ENCODE data around the gene TMEM8B. TPM values are rescaled to one million over a fixed set of nuclear protein-coding genes. Genes with fewer than 3 reads are reported as not detected.

The TMEM8B gene
- polyA plus RNA-seq, 3 donors, result 4.5 to 5.6 (median 5.1) TPM

DNA sequence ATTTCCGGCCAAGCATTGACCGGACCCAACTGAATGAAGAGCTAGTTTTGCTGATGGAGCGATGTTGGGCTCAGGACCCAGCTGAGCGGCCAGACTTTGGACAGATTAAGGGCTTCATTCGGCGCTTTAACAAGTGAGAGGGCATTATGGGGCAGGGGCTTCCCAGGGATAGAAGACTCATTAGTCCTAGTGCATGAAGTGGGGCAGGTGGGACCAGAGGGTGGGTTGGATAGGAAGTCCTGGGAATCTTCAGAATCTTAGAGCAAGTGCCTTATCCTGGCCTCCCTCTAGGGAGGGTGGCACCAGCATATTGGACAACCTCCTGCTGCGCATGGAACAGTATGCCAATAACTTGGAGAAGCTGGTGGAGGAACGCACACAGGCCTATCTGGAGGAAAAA, 22.9 kb upstream of the TMEM8B start:
- H3K27ac ChIP-seq (ENCODE audit: low read depth, low read length), result no peak overlapping the region
- WGBS, 3 donors, result 97 to 98% (median 98%) methylated on average over 8 of the region's 8 CpGs

DNA sequence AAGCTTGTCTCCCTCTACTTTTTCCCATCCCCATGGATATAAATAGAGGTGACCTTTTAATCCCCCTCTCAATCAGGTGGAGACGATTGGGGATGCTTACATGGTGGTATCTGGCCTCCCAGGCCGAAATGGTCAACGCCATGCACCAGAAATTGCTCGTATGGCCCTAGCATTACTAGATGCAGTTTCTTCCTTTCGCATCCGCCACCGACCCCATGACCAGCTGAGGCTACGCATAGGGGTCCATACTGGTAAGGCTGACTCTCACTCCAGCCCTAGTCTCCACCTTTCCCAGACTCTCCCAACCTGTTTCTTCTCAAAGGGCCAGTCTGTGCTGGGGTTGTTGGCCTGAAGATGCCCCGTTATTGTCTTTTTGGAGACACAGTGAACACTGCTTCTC, 20.6 kb upstream of the TMEM8B start:
- H3K27ac ChIP-seq (ENCODE audit: low read depth, low read length), result no peak overlapping the region
- WGBS, 3 donors, result 92 to 93% (median 92%) methylated on average over 9 of the region's 9 CpGs

DNA sequence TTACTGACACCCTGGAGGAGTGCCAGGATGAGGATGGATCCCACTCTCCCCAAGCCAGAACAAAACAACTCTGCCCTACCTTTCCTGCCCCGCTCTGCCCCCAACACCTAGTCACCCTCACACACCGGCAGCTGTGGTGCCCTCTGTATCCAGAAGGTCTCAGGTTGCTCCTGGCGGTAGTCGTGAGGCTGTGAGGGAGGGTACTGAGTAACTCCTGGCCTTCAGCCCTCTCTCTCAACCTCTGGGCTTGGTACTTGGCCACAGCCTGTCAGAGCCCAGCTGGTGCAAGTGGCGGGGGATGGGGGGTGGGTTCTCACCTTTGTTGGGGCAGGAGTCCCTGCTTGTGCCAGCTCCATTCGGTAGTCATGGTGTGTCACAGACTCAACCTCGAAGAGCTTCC, 18.9 kb upstream of the TMEM8B start:
- 91 to 92% (median 92%) methylated on average over 7 of the region's 7 CpGs for WGBS, 3 donors
- H3K27ac ChIP-seq (ENCODE audit: low read depth, low read length), result no peak overlapping the region

DNA sequence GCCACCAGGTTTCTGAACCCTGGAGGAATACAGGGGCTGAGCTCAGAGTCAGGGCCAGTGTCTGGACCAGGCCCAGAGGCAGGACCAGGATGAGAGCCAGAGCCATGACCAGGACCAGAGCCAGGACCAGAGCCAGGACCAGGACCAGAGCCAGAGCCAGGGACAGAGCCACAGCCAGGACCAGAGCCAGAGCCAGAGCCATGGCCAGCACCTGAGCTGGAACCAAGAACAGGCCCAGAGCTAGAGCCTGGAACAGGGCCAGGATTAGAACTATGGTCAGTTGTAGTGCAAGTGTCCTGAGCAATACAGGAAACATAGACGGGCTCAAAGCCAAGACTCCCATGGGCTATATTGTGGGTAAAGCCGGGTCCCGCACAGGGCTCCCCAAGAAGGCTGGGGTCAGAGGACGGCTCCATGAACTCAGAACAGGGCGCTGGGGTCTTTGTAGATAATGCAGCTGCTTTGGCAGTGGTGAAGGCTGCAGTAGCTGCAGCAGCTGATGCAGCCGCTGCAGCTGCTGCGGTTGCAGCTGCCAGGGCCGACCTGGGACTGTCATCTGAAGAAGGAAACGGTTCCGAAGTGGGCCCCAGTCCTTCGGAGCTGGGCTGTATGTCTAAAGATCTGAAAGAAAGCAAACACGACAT, 17.5 kb upstream of the TMEM8B start:
- WGBS, 3 donors, result 8 to 13% (median 9%) methylated on average over 12 of the region's 12 CpGs
- H3K27ac ChIP-seq (ENCODE audit: low read depth, low read length), result no peak overlapping the region

DNA sequence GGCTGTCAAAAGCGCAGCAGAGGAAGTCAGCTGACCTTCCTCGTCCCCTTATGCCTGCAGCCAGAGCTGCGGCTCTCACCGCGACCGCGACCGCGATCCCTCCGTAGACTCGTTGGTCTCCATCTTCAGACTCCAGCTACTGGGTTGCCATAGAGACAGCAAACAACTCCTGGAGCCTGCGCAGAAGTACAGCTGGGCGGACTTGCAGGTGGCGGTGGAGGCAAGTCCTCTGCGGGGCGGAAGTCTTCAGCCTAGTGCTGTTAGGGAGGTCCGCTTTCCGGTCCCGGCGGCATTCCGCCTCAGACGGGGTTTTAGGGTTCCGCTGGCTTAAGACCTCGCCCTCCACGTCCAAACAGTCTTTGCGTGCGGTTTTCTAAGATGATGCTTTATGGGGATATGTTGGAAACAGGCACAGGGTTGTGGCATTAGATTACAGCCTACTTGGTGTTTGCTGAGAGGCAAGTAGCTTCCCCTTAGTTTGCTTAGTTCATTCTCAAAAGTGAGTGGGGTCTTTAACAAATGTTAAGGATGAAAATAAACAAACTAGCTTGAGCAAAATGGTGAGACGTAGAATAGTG, 16.9 kb upstream of the TMEM8B start, which contains the start of gene SPAG8:
Gene SPAG8, minus strand, starts transcription at position 238 of the 578 bp plus-strand sequence. Its CDS starts 115 bp downstream, at position 123.
- no peak within 1 kb of the TSS for H3K27ac ChIP-seq (ENCODE audit: low read depth, low read length)
- 1 to 2% (median 2%) methylated on average over 28 of the region's 28 CpGs for WGBS, 3 donors

DNA sequence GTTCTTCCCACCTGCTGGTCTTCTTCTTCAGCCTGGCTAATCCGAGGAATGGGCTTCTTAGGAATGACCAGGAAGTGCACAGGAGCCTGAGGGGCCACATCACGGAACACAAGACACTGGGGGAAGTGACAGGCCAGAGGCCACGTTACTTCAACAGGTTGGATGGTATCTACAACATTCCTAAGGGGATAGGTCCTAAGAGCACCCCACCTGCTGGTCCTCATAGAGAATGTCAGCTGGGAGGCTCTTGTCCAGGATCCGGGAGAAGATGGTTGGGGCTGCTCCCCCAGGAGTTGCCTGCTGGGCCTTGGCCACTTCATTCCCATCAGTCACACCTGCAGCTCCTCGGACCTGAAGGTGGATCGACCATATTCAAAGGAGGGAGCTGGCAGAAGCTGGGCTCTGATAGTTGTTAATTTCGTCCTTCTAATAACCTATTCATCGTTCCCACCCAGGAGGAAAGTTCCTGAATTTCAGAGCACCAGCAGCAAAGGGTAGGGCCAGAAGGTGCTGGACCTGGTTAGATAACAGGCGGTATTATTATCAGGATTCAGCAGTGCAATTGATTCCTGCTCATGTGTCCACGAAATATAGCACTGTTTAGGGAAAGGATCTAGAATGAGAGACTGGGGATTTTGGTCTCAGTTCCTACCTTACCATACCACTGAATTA, 15.5 kb upstream of the TMEM8B start:
- no peak overlapping the region for H3K27ac ChIP-seq (ENCODE audit: low read depth, low read length)
- WGBS, 3 donors, result 54 to 80% (median 79%) methylated on average over 10 of the region's 10 CpGs

DNA sequence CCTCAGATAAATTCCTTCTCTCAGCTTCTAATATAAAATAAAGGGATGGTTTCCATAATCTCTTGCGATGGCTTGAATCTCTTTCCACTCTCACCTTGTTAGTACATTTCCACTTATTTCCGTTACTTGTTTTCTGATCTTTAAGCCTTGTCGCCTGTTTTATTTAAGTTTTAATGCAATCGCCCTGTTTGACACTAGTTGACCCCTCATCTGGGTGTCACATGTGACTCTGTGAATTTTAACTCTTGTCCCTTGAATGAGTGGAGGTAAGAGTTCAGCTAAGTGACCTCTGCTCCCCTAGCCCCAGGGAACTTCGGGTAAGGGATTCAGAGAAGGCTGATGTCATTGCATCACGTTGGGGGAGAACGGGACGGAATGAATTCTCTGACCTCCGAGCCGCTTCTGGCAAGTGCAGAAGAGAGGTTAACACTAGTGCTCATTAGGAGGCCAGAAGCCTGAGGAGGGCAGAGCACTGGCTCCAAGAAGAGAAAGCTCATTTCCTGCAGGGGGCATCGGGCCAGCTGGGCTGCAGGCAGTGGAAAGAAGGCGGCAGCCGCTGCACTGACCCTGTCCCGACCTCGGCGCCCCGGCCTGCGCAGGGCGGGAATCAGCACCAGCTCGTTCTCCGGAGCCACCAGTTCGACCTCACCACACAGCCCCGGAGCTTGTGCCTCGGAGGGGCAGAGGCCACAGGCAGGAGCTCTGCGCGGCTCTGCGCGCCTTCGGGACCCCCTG, 14.8 kb upstream of the TMEM8B start:
- WGBS, 3 donors, result 5 to 8% (median 8%) methylated on average over 29 of the region's 29 CpGs

DNA sequence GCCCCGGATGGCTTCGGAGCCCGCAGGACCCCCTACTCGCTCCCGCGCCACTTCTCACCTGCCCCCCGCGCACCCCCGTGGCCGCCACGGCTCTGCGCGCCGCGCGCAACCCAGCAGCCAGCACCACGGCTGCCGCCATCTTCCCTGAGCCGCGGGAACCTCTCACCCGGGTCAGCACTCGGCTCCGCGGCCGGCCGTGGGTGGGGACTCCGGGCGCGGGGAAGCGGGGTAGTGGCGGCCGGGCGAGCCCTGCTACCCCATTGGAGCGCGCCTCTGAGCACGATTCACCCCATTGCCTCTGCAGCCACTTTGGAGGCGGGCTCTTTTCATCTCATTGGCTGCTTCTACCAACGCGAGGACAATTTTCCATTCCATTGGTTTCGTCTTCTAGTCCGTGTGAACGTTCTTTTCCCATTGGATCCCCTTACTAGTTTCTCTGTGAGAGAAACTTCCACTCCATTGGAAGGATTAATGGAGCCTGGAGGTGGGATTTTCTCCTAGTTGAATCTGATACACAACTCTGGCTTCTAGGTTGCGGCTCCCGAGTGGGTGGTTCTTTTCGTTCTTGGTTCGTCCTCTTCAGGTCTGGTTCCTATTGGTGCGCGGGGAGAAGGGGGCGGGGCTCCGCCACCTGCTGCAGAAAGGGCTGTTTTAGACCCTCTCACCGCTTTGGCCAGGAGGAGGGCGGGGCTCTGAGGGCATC, 14.0 kb upstream of the TMEM8B start, which contains the start of gene HINT2:
Gene HINT2, minus strand, starts transcription at position 202 of the 703 bp plus-strand sequence. Its CDS starts 63 bp downstream, at position 139.
- 0 to 1% (median 0%) methylated on average over 32 to 52 of the region's 52 CpGs for WGBS, 3 donors
- no peak within 1 kb of the TSS for H3K27ac ChIP-seq (ENCODE audit: low read depth, low read length)

More for the DNA sequence above, 14.8 kb upstream of the TMEM8B start:
- no peak overlapping the region for H3K27ac ChIP-seq (ENCODE audit: low read depth, low read length)

DNA sequence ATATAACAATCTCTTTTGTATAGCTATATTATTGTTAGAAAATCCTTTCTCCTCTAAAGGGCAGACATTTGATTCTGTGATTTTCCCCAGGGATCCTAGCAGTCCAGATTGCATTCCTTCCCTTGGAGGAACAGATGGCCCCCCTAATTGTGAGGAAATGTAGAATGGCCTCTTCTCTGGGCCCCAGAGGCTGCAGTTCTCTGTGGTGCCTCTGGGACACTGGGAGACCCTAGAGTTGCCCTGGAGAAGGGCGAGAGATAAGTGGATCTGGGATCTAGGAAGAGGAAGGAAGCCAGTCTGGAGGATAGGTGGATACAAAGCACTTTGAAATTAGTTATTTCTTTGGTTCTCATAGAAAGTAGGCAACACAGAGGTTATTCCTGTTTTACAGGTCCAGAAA, 12.3 kb upstream of the TMEM8B start:
- H3K27ac ChIP-seq (ENCODE audit: low read depth, low read length), result no peak overlapping the region
- 68 to 90% (median 86%) methylated on average over 1 of the region's 1 CpG for WGBS, 3 donors

DNA sequence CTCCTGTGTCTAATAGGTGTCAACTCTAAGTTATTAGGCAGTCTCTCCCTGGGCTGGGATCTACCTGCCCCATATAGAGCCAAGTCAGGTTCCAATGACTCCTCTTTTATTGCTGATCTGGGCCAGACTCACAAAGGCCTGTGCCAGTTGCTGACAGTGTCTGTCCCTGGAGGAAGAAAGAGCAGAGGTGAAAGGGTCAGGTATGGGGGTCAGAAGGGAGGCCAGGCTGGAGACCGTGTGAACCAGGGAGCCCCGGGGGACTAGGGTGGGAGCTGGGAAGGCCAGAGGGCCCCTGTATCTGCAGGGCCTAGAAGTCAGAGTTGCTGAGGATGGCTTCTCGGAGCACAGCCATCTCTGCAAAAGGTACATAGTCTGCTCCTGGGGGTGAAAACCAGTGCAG, 10.7 kb upstream of the TMEM8B start:
- 80 to 92% (median 86%) methylated on average over 3 of the region's 3 CpGs for WGBS, 3 donors
- H3K27ac ChIP-seq (ENCODE audit: low read depth, low read length), result no peak overlapping the region

DNA sequence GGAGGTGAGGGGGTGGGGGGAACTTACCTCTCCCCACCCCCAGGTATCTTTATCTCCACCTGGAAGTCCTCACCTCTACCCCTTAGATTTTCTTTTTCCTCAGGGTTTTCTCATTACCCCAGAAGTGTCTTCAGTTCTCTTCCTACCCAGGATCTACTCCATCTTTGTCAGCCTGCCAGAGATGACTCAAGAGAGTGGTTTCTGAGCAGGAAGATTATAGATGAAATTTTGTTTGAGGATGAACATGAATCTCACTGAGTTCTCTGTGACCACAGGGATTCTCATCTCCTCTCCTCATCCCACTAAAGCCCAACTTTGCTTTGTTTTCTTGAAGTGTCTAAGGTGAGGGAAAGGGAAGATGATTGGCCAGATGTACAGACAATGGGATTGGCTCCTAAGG, 9.0 kb upstream of the TMEM8B start:
- H3K27ac ChIP-seq (ENCODE audit: low read depth, low read length), result no peak overlapping the region

DNA sequence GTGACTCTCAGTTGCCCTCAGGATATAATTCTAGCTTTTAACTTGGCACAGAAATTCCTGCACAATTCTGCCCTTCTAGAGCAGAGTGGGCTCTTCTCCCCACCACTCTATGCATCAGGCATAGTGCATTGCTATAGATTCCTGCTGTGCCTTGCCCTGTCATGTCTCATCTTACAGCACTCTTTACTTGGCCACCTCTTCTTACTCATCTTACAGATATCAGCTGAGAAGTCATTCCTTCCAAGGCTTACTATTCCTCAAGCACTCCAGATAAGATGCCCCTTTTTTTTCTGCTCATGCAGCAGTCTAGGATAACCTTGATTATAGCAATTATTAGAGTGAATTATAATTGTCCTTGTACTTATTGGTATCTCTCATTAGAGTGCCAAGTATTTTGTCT, 6.1 kb upstream of the TMEM8B start:
- H3K27ac ChIP-seq (ENCODE audit: low read depth, low read length), result no peak overlapping the region

DNA sequence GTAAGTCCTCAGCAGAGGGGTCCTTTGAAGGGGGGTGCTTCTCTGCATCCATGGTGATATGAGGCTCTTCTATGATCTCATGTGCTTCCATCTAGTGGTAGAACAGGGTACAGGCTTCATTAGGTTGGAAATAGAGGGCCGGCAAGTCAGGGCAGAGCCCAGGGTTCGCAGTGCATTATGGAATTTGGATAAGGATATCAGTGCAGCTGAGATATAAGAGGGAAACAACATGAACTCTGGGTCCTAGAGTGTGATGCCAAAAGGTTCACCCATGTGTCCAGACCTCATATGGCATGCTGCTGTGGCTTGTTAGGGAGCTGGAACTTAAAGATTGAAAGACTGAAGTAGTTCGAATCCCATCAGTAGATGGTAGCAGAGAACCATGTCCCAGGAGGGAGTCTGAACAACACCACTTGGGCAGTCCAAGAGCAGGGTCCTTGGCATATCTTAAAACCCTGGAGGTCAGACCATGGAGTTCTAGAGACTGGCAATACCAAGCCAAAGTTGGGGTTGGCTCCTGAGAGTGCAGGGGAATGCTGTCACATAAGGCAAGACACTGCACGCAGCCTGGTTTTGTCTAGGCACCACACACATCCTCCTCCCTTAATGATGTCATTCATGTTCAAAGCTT, 2.8 kb upstream of the TMEM8B start:
- 22 to 37% (median 26%) methylated on average over 4 of the region's 4 CpGs for WGBS, 3 donors
- no peak overlapping the region for H3K27ac ChIP-seq (ENCODE audit: low read depth, low read length)

DNA sequence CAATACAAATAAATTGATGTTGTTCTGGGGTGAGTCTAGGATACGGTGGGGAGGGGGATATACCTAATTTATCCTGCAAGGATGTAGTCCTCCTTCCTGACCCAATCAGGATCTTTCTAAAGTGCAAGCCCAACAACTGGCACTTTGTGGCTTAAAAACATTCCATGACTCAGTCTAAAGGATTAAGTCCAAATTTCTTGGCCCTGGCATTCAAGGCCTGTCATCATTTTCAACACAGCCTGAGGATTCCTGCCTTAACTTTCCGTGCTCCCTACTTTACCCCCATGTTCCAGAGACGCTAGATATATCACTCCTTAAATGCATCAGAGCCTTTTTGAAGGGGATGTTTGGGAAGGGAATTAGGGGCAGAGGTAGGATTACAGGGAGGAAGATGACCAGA, 1.5 kb upstream of the TMEM8B start:
- WGBS, 3 donors, result 86 to 88% (median 87%) methylated on average over 3 of the region's 3 CpGs
- H3K27ac ChIP-seq (ENCODE audit: low read depth, low read length), result no peak overlapping the region

DNA sequence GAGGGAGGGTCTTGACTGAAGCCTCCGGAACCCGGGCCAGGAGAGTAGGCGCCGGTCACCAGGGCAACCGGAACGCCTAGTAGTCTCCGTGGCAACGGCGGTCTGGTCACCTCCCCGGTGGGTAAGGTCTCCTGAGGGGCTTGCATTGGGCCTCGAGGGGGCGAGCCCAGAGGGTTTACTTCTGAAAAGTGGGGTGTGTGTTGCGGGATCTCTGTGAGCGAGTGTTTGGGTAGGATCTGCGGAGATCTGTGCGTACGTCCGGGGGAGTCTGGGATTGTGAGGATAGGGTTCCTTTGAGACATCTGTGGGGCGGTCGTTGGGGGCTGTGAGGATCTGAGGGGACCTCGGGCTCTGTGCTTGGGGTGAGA, 328 bp upstream of the TMEM8B start, which contains the start of gene FAM221B:
Gene FAM221B, minus strand, starts transcription at position 17 of the 368 bp plus-strand sequence. CDS start 2,571 bp downstream, outside the sequence.
- H3K27ac ChIP-seq (ENCODE audit: low read depth, low read length), result no peak within 1 kb of the TSS
- WGBS, 3 donors, result 1 to 2% (median 2%) methylated on average over 21 of the region's 21 CpGs

DNA sequence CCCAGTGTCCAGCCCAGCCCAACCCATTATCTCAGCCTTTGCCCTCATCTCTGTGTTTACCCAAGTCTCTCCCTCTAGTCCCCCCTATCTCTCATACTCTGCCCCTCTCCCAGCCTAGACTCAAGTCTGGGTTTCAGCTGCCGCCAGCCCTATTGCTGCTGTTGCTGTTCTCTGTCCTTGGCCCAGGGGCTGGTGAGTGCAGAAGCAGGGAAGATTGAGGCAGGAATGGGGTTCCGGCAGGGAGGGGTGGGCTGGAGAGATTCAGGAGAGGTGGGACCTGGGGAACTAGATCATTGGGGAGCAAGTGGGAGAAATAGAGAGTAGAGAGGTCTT, 702 bp downstream of the TMEM8B start:
- 27 to 67% (median 51%) methylated on average over 2 of the region's 2 CpGs for WGBS, 3 donors
- no peak overlapping the region for H3K27ac ChIP-seq (ENCODE audit: low read depth, low read length)

DNA sequence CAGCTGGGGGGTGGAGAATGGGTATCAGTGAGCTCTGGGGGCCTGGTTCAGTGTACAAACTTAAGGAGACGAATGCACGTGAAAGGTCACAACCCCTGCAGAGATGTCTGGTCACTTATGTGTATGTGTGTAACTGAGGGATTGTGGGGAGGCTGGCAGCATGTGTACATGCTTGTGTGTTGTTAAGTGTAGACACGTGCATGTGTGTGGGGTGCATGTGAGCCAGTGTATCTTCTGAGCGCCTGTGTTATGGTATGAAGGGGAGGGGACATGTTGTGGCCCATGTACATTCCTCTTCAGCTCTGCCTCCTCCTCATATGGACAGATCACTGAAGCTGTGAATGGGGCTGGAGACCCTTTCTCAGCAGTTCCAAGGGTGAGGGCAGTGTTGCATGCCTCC, 2.0 kb downstream of the TMEM8B start:
- no peak overlapping the region for H3K27ac ChIP-seq (ENCODE audit: low read depth, low read length)
- 83 to 85% (median 83%) methylated on average over 4 of the region's 4 CpGs for WGBS, 3 donors

DNA sequence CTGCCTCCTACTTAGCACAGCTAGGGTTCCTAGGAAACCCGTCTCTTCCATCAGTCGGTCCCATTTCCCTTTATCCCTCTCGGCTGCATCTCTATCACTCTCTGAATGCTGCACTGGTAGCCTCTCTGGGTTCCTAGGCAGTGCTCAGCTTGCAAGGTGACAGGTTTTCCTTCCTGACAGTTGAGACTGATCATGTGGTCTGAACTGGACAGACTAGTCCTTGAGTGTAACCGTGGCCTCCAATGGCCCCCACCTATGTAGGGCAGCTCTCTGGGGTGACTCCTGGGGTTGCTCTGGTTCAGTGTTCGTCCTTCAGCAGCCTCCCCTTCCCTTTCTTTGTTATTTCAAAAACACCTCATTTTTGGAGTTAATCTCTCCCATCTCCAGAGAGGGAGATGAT, 3.8 kb downstream of the TMEM8B start:
- no peak overlapping the region for H3K27ac ChIP-seq (ENCODE audit: low read depth, low read length)
- WGBS, 3 donors, result 57 to 81% (median 77%) methylated on average over 5 of the region's 5 CpGs

Measured in adipose tissue (tissue), 3 donors.